Measurements from ENCODE around the gene PSMA1.
"Not testable (repeated sequence)": the region's sequence is repeated elsewhere in the genome, so short reads cannot be mapped to it uniquely, and the experiment has no call there.

The PSMA1 gene

GRCh38 chr11:14519917-14520746, at the start of gene PSMA1:
Gene PSMA1, minus strand, starts transcription at chr11:14520386. Its CDS starts 87 bp downstream, at chr11:14520299.
- peak; percentile 89 for DNase-seq

DNA sequence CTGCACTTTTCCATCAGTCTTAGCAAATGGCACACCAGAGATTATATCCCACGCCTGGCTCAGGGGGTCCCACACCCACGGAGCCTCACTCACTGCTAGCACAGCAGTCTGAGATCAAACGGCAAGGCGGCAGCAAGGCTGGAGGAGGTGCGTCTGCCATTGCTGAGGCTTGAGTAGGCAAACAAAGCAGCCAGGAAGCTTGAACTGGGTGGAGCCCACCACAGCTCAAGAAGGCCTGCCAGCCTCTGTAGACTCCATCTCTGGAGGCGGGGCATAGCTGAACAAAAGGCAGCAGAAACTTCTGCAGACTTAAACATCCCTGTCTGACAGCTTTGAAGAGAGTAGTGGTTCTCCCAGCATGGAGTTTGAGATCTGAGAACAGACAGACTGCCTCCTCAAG, 49.3 kb upstream of the PSMA1 start:
- DNase-seq = not testable (repeated sequence)

- DNase-seq = no peak
Observed at GRCh38 chr11:14567064-14567651, 47.0 kb upstream of the PSMA1 start.

- no peak for DNase-seq
Observed at GRCh38 chr11:14566331-14567063, 46.3 kb upstream of the PSMA1 start.

GRCh38 chr11:14565845-14566244, 45.7 kb upstream of the PSMA1 start:
- no peak for DNase-seq

- no peak for DNase-seq
Observed at GRCh38 chr11:14555818-14556217, 35.6 kb upstream of the PSMA1 start.

DNA sequence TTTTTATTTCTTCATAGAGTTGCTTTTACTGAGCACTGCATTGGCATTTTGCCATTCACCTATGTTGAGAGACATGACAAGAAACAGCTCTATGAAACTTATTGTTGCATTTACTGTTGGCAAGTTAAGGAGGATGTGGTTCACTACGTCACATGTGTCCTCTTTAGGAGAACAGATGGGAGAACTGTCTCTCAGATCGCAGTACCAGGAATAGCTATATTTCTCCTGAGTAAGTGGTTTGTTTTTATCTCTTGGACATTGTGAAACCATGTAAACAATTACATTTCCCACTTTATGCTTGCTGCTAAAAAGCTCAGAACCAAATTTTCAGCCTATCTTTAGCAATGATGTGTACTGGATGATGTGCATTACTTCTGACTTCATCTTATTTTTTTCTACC, 34.8 kb upstream of the PSMA1 start:
- DNase-seq = no peak

DNA sequence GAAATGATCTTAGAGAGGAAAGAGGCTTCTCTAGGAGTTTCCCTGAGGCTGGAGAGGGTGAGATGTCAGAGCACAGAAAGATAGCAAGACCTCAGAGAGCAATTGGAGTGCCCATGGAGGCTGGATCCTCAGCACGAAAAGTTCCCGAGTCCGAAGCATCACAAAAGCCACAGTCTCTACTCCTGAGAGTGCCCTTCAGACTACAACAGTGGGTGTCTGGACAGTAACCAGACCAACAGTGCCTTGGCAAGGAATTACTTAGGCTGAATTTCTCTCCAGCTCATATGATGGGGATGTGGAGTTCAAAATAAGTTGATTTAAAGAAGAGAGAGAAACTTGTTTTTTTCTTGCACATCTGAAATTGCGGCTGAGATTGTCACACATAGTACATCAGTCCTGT, 31.9 kb upstream of the PSMA1 start:
- DNase-seq = no peak

DNA sequence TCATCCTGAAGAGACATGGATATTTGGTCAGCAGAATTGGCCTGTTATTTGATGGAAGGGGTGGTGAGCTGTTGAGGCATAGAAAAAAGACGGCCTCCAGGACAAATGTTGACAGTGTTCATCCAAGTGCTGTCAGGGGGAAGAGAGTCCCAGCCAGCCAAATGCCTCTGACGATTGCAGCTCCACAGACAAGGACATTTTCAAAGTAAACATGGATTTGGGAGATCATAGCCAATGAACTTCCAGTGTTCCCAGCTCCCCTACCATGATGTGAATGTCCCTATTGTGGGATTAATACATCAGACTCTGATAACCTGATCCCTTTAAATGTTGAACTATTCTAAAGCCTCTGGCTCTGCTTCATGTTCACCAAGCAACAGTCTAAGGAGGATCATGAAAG, 31.2 kb upstream of the PSMA1 start:
- no peak for DNase-seq

DNA sequence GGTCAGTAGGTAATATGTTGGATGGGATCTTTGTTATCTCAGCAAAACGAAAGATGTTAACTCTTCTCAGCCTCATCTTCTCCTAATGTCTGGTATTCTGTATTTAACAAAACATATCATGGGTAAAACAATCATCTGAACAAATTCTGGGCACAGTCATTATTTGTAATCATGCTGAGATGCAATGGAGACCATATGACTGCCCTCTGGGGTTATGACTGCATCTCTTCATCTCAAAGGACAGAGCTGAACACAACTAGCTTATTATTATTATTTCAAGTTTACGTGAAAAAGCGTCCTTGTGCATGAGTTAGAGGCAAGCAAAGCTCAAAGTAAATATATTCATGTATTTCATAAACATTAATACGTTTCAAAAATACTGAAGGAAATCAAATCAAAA, 29.7 kb upstream of the PSMA1 start:
- DNase-seq = no peak

- no peak for DNase-seq
Observed at GRCh38 chr11:14547440-14547839, 27.3 kb upstream of the PSMA1 start.

- no peak for DNase-seq
Observed at GRCh38 chr11:14546672-14547071, 26.5 kb upstream of the PSMA1 start.

- no peak for DNase-seq
Observed at GRCh38 chr11:14544611-14545010, 24.4 kb upstream of the PSMA1 start.

DNA sequence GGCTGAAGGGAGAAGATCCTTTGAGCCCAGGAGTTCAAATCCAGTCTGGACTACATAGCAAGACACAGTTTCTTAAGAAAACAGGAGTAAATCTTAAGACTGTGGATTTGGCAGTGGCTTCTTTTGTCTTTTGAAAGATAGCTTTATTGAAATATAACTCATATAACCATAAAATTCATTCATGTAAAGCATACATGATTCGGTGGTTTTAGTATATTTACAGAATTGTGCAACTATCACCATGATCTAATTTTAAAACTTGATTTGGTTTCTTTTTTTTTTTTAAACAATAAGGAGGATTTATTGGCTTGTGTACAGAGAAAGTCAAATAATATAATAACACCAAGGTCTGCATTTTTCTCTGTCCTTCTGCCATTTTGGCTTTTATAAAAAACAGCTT, 23.1 kb upstream of the PSMA1 start:
- DNase-seq = no peak

GRCh38 chr11:14542324-14542723, 22.1 kb upstream of the PSMA1 start:
- no peak for DNase-seq

DNA sequence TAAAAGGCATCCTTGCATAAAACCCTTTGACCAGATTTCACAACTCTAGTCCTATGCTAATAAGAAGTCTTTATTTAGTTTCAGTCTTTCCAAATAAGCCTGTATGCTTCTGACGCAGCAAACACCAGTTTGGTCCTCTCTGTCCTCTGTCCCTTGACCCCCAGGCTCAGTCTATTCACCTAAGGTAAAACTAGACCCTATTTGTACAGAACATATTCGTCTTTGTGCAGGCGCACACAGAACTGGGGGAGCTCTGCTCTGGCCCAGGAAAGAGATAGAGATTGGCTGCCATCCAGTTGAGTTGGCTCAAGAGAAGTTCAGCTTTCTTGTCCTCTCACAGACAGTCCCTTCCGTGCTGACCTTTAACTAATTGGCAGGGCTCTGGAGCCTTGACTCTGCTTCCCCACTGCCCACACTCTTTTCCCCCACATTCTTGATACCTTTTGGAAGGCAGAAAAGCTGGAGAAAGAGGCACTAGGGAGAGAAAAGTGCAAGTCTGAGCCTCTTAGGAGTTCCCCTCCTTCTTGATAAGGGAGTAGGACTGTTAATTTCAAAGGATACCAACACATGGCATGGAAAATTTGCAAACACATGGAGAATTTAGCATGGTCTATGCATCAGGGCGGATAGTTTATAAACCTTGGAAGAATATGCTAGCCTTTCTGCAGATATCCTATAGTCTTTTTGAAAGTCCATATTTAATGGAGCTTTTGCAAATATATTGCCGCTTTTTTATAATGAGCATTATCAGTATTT, 21.2 kb upstream of the PSMA1 start:
- DNase-seq = no peak

DNA sequence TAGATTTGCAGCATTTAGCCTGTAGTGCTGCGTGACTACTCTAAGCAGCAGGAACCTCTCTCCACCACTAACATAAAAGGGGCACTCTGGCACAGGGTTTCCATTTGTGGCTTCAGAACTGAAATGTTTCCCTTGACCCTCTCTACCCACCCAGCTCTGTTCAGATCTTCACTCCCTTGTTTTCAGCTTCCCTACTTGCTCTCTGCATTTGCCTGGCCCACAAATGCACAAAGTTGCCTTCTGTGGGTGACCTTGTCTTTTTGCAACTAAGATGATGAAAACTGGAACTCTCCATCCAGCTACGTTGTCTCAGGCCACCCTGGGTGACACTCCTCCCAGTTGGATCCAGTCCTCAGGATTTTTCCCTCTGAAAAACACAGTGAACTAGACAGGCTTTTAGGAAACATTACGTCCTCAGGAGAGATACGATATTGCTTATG, 19.8 kb upstream of the PSMA1 start:
- DNase-seq = no peak

DNA sequence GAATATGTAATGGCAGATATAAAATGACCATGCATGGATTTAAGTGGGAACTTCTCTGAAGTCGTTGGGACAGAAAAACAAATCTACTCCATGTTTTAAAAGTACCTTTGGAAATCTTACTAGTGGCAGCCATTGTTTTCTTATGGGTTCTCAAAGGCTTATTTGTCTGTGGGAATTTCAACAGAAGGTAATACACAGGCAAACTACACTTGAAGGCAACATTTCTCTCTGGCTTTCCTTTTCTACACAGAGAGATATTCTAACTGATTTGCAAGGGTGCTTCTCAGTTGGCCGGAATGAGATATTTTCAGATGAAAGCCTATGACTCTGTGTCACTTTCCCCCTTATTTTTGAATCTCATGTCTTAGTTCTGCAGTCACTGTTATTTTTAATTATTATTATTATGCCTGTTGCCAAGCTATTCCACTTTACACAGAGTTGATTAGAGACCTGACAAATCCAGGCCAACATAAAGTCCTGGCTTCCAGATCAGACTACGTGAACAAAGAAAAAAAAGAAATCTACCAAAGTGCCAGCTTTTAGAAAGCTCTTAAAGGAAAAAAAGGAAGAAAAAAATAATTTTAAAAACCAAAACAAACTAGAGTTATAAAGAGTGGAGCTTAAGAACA, 18.9 kb upstream of the PSMA1 start:
- no peak for DNase-seq

DNA sequence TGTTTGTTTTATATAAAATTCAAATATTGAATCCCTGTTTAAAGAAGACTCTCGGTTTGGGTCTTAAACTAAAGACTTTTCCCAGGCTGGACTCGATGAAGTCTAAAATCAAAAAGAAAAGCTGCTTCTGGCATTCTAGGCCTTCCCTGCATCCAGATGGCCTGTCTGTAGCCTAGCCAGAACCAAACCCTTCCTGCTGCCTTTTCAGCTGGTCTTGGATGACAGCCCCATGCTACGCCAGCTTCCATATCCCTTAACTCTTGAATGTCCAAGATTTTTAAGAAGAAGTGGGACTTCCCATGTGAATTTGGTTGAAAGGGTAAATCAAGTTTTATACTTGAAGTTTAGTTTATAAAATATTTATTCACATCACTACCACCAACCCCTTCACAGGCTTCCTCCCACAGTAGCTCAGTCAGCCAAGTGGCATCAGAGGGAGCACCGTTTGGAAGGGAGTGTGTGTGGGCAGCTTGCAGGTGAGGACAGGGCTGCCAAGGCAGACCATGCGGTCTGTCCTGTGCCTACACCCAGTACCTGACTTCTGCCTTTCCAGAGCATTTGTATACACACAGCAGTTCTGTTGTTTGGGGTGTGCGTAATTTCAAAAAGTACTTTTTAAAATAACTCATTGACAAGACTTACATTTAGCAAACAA, 18.2 kb upstream of the PSMA1 start:
- DNase-seq = no peak

DNA sequence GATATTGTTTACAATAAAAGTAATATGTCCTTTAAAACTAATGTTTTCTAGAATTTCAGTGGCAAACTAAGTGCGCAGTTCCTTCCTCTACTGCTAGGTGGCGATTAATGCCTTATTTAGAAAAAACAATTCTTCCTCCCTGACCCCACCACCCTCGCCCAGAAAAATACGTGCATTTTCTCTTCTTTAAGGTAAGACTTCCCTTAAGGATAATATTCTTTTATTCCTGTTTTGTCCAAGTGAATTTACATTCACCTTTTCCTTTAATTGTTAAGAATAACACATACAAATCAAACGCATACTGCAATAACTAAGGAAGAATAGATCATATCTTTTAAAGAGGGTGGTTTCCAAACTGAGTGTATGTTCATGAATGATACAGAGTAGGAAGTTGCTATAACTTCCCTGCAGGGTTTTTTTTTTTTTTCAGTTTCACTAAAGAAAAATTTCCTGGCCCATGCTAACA, 17.0 kb upstream of the PSMA1 start:
- no peak for DNase-seq

DNA sequence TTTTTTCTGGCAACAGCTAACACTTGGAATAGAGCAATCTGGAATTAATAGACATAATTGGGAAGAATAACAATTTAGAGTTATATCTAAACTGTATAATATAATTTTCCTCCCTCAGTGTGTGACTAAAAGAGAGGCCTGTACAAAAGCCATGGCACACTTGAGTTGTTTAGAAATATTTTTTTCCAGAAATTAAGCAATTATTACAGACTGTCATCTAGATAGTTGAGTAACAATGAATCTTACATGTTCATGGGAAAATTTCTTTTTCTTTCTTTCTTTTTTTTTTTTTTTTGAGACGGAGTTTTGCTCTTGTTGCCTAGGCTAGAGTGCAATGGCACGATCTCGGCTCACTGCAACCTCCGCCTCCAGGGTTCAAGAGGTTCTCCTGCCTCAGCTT, 15.0 kb upstream of the PSMA1 start:
- not testable (repeated sequence) for DNase-seq

DNA sequence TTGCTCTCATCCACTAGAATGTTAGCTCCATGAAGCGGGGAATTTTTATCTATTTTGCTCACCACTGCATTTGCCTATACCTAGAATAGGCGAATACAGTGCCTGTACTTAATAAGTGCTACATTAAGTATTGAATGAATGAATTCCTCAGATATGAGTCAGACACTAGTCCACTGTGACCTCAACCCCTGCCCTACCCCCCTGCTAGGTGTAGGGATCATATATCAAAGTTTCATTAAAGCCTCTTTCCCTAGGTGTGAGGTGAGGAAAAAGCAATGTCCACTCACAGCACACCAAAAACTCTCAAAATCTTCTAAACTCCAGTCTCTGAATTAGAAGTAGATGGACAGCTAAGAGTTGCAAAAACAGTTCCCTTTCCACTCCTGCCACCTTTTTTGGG, 9.8 kb upstream of the PSMA1 start:
- DNase-seq = no peak

Measured in NK-92 treated with Interleukin-12 subunit alpha and Interleukin-12 subunit beta, amount 100 ng/mL, for 24 hours (cell line).